HepG2 (cell line): ENCODE data around the gene GRIK4. TPM values are rescaled to one million over a fixed set of nuclear protein-coding genes. Genes with fewer than 3 reads are reported as not detected.

Experiments used
- ATAC-seq: fragments of 200-7000 bp; cut with Tn5 transposase; 3 replicates; pipeline ENCODE4 v1.9.1; 2020; ENCODE audit warnings: mild to moderate bottlenecking, moderate library complexity
- BruUV-seq: library from RNA; stranded (reverse); fragments of 400-500 nt; replicated peaks from 2 replicates; lab custom pipeline; 2021; lab: Mats Ljungman, UMichigan
- CTCF ChIA-PET: fragments of 300-600 bp; formaldehyde crosslinking; extraction: SDS; loops from one replicate; lab custom pipeline; 2021; ENCODE audit warnings: low total read pairs, inconsistent platforms, low intra/inter-chr PET ratio; lab: Yijun Ruan, JAX
- POLR2A ChIA-PET: fragments of 350-600 bp; sonication (Branson Sonifier 250); formaldehyde crosslinking; loops from one replicate; lab custom pipeline; 2020; ENCODE audit warnings: antibody characterized with exemption, inconsistent platforms; lab: Yijun Ruan, JAX
- DNase-seq: peaks from one replicate; pipeline ENCODE4 v3.0.0-alpha.2; 2015; ENCODE audit warnings: low spot score
- FAIRE-seq: peaks from 3 replicates; lab custom pipeline; 2011; peaks lifted over from hg19 to GRCh38; lab: Jason Lieb, UNC
- H2AFZ ChIP-seq: one replicate; pipeline ENCODE4 v1.6.1; 2011; ENCODE audit warnings: low read length, inconsistent platforms
- H3K27ac ChIP-seq: fragments of 300-600 bp; 3 replicates; pipeline ENCODE4 v1.8.0; 2011; ENCODE audit warnings: mixed run types, mild to moderate bottlenecking, mixed read lengths, low read length, inconsistent platforms; ENCODE audit not compliant: insufficient read depth; ENCODE audit errors: extremely low read length
- H3K27me3 ChIP-seq, 2 experiments: fragments of 200-600 bp in 1 of 2; 2 replicates in 1 of 2; 3 replicates in 1 of 2; pipeline versions ENCODE4 v1.6.0 to v1.8.0; 2011; ENCODE audit warnings: low read length in 2 of 2, mild to moderate bottlenecking in 2 of 2, moderate library complexity in 2 of 2, inconsistent platforms in 1 of 2; ENCODE audit not compliant: insufficient read depth in 2 of 2, control insufficient read depth in 1 of 2
- H3K36me3 ChIP-seq, 2 experiments: fragments of 200-600 bp in 1 of 2; replicated peaks in 1 of 2; 2 replicates in 1 of 2; 3 replicates in 1 of 2; pipeline versions ENCODE4 v1.5.1 to v1.8.0; 2011; ENCODE audit warnings: low read length in 2 of 2, inconsistent platforms in 1 of 2; ENCODE audit not compliant: insufficient read depth in 2 of 2, control insufficient read depth in 1 of 2
- H3K4me1 ChIP-seq: 2 replicates; pipeline ENCODE4 v1.5.1; 2012; ENCODE audit warnings: low read length, inconsistent platforms; ENCODE audit not compliant: insufficient read depth
- H3K4me2 ChIP-seq: 2 replicates; pipeline ENCODE4 v1.6.0; 2011; ENCODE audit warnings: low read depth, low read length, inconsistent platforms
- H3K4me3 ChIP-seq, 3 experiments: fragments of 200-600 bp in 1 of 3; sonication (generic), shearing (Covaris generic) in 1 of 3; replicated peaks in 1 of 3; 2 replicates each; pipeline ENCODE4 v1.5.1; 2011 to 2016; ENCODE audit warnings: low read length in 3 of 3, inconsistent platforms in 2 of 3, low read depth in 2 of 3, mild to moderate bottlenecking in 2 of 3, control low read depth in 1 of 3, mixed read lengths in 1 of 3; ENCODE audit not compliant: insufficient read depth in 1 of 3
- H3K79me2 ChIP-seq: one replicate; pipeline ENCODE4 v1.6.1; 2011; ENCODE audit warnings: low read length, inconsistent platforms; ENCODE audit not compliant: insufficient read depth
- H3K9ac ChIP-seq: 2 replicates; pipeline ENCODE4 v1.6.0; 2011; ENCODE audit warnings: mild to moderate bottlenecking, low read depth, low read length, inconsistent platforms; ENCODE audit not compliant: insufficient read depth
- H3K9me3 ChIP-seq: 2 replicates; pipeline ENCODE4 v1.5.1; 2012; ENCODE audit warnings: mild to moderate bottlenecking, low read length
- H4K20me1 ChIP-seq: 2 replicates; pipeline ENCODE4 v1.6.0; 2011; ENCODE audit warnings: inconsistent platforms, mild to moderate bottlenecking, low read length, moderate library complexity; ENCODE audit not compliant: insufficient read depth
- CENPT ChIP-seq: sonication (generic); formaldehyde crosslinking; IDR thresholded peaks from 2 replicates; pipeline ENCODE4 v1.8.0; 2022; ENCODE audit warnings: low read depth, mild to moderate bottlenecking, moderate library complexity, missing genetic modification reagents
- HES4 ChIP-seq: sonication (generic); formaldehyde crosslinking; IDR thresholded peaks from 2 replicates; pipeline ENCODE4 v1.9.0; 2021; ENCODE audit warnings: mild to moderate bottlenecking, missing genetic modification reagents, borderline replicate concordance
- MIXL1 ChIP-seq: IDR thresholded peaks from 2 replicates; pipeline ENCODE4 v1.6.1; 2016
- PITX1 ChIP-seq: sonication (generic); formaldehyde crosslinking; IDR thresholded peaks from 2 replicates; pipeline ENCODE4 v1.5.1; 2020; ENCODE audit warnings: mild to moderate bottlenecking, missing genetic modification reagents
- RBFOX2 ChIP-seq: fragments of 200-400 bp; formaldehyde crosslinking; IDR thresholded peaks from 2 replicates; pipeline ENCODE4 v1.6.1; 2017; ENCODE audit warnings: low read depth, mild to moderate bottlenecking, low read length
- REPIN1 ChIP-seq: sonication (generic); formaldehyde crosslinking; IDR thresholded peaks from 2 replicates; pipeline ENCODE4 v1.8.0; 2022; ENCODE audit warnings: missing genetic modification reagents, low read depth, mild to moderate bottlenecking, borderline replicate concordance
- SP1 ChIP-seq, 2 experiments: fragments of 450-650 bp in 1 of 2; sonication (generic) in 1 of 2; formaldehyde crosslinking in 1 of 2; IDR thresholded peaks; 2 replicates each; pipeline versions ENCODE4 v1.4.0 to v1.6.1; 2016 to 2020; ENCODE audit warnings: missing genetic modification reagents in 1 of 2
- TBX3 ChIP-seq: fragments of 450-650 bp; IDR thresholded peaks from 2 replicates; pipeline ENCODE4 v1.6.1; 2017; ENCODE audit warnings: antibody characterized with exemption, mild to moderate bottlenecking, inconsistent platforms, borderline replicate concordance
- ZNF205 ChIP-seq: IDR thresholded peaks from 2 replicates; pipeline ENCODE4 v1.6.1; 2018; ENCODE audit warnings: missing biosample characterization, missing genetic modification reagents
- ZNF24 ChIP-seq: fragments of 450-650 bp; IDR thresholded peaks from 2 replicates; pipeline ENCODE4 v1.6.1; 2017; ENCODE audit warnings: antibody characterized with exemption, mild to moderate bottlenecking
- ZNF660 ChIP-seq: sonication (generic); formaldehyde crosslinking; IDR thresholded peaks from 2 replicates; pipeline ENCODE4 v1.5.1; 2020; ENCODE audit warnings: mild to moderate bottlenecking, low read depth, missing genetic modification reagents, borderline replicate concordance
- ZNF780A ChIP-seq: sonication (generic); formaldehyde crosslinking; IDR thresholded peaks from 2 replicates; pipeline ENCODE4 v1.8.0; 2022; ENCODE audit warnings: mild to moderate bottlenecking, missing genetic modification reagents, moderate library complexity
- ZNF781 ChIP-seq: sonication (generic); formaldehyde crosslinking; IDR thresholded peaks from 2 replicates; pipeline ENCODE4 v1.5.1; 2020; ENCODE audit warnings: borderline replicate concordance, mild to moderate bottlenecking, missing genetic modification reagents; ENCODE audit errors: not compliant biosample characterization
- ZNF878 ChIP-seq: sonication (generic); formaldehyde crosslinking; IDR thresholded peaks from 2 replicates; pipeline ENCODE4 v1.8.1; 2023; ENCODE audit warnings: mild to moderate bottlenecking, missing genetic modification reagents, moderate library complexity
- WGBS: methylation state at CpG from one replicate; pipeline ENCODE4 v1.1.6; 2017; ENCODE audit warnings: low lambda C conversion rate; 5-methylcytosine and 5-hydroxymethylcytosine counted together
- in situ Hi-C: cut with HindIII; loops from 2 replicates; pipeline ENCODE4 v1.10.0; 2017; ENCODE audit warnings: low pct_unique_long_range_greater_than_20kb; ENCODE audit not compliant: extremely low pct_ligation_motif_present
- intact Hi-C: fragments of 100-400 bp; cut with micrococcal nuclease; formaldehyde crosslinking; loops from one replicate; pipeline ENCODE4 v1.10.0; 2022; ENCODE audit not compliant: unreplicated experiment
- polyA plus RNA-seq, 8 experiments: library from polyadenylated mRNA; depleted of rRNA in 3 of 8; stranded (reverse) in 7 of 8; unstranded in 1 of 8; fragments of >200 nt; fragmentation: Illumina TruSeq in 4 of 8; extraction: Trizol in 4 of 8; gene quantifications; 2 replicates each; pipeline versions ENCODE4 v1.2.1 to v1.2.3, GENCODE V29; 2011 to 2016; ENCODE audit warnings: low read depth in 4 of 8, missing spikeins in 1 of 8, mixed read lengths in 1 of 8; ENCODE audit not compliant: insufficient read depth in 1 of 8
- total RNA-seq, 5 experiments: library from RNA; depleted of rRNA; stranded (reverse); fragments of >200 nt; fragmentation: Illumina TruSeq; extraction: Trizol; gene quantifications; 2 replicates each; pipeline ENCODE4 v1.2.3, GENCODE V29; 2016; ENCODE audit warnings: low read depth in 1 of 5
- TF ChIP-seq, protein P1 (sequence below): IDR thresholded peaks from 2 replicates; pipeline ENCODE4 v1.6.1; 2016; ENCODE audit warnings: mild to moderate bottlenecking, missing biosample characterization, missing genetic modification reagents

GRIK4 gene
- total and polyA plus RNA-seq, 2 of the 13 experiments (the other 11 are each of a cell fraction or from before 2014, with no cell fraction given) = 0.04 to 0.07 TPM

DNA sequence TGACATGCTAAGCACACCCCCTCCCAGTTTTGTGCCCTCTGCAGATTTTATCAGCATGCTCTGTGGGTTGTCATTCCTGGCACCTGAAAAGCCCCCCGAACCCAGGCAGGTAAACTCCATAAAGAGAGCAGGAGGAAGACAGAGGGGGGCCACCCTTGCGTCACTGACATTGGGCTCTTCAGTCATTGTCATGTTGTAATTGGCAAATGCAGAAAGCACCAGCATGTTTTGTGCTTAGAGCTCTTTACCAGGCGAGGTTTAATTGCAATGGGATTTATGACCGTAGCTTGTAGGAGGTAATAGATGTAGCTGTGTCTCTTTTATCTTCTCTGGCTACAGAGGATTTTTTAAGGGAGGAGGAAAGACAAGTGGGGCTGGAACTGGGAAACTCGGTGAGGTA lies 201.7 kb downstream of the GRIK4 start:
- peaks cover 48% of the 10 kb centered on the region for H3K4me1 ChIP-seq
- WGBS = 72% methylated on average over 5 of the region's 5 CpGs
- no peak for DNase-seq
- ATAC-seq = no peak
- intact Hi-C loops (no loop called here), in situ Hi-C loops (no loop called here)
- POLR2A ChIA-PET = no interaction called here
- no peak overlapping the region for H3K27ac ChIP-seq
- no peak for FAIRE-seq
- TF ChIP-seq, protein P1, sequence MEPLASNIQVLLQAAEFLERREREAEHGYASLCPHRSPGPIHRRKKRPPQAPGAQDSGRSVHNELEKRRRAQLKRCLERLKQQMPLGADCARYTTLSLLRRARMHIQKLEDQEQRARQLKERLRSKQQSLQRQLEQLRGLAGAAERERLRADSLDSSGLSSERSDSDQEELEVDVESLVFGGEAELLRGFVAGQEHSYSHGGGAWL (CRISPR knock-in tag) = no peak
- TF ChIP-seq ZNF205 (CRISPR knock-in tag) (no peak), PITX1 (CRISPR knock-in tag) (no peak), ZNF660 (CRISPR knock-in tag) (no peak), ZNF24 (no peak), MIXL1 (CRISPR knock-in tag) (no peak), ZNF781 (CRISPR knock-in tag) (no peak), ZNF878 (CRISPR knock-in tag) (no peak), ZNF780A (no peak), REPIN1 (CRISPR knock-in tag) (no peak), TBX3 (no peak), SP1 (IDR thresholded peaks at IDR 0.05) (no peak), SP1 (CRISPR knock-in tag; IDR thresholded peaks at IDR 0.05) (no peak), RBFOX2 (no peak), CENPT (no peak), HES4 (no peak)
- no peaks in the 10 kb centered on the region for H3K36me3 ChIP-seq
- H3K9ac ChIP-seq = no peak overlapping the region
- BruUV-seq = no TSS peak
- no peak overlapping the region for H3K4me3 ChIP-seq
- CTCF ChIA-PET = no interaction called here
- no peak overlapping the region for H2AFZ ChIP-seq
- H3K4me2 ChIP-seq = no peak overlapping the region
- no peaks in the 10 kb centered on the region for H4K20me1 ChIP-seq
- H3K9me3 ChIP-seq = no peaks in the 10 kb centered on the region
- H3K27me3 ChIP-seq = peaks cover 1 to 9% of the 10 kb centered on the region in 2 experiments; a peak in 2 of 5 replicates
- H3K79me2 ChIP-seq = no peaks in the 10 kb centered on the region
